Skeletal muscle tissue (tissue), 4 donors: Measurements from ENCODE around the gene ELAVL2. TPM values are rescaled to one million over a fixed set of nuclear protein-coding genes. Genes with fewer than 3 reads are reported as not detected.
A peak's percentile ranks its signal among the peaks of the same experiment; 100 is the strongest.

Experiments used
- H3K27ac ChIP-seq: one replicate; pipeline ENCODE4 v1.7.0; 2013; ENCODE audit warnings: mild to moderate bottlenecking, low read depth, low read length, inconsistent platforms
- H3K27me3 ChIP-seq, 3 donors: one replicate each; pipeline ENCODE4 v1.7.0; 2013; ENCODE audit warnings: low read length in 3 of 3; ENCODE audit not compliant: control insufficient read depth in 3 of 3, insufficient read depth in 3 of 3
- H3K36me3 ChIP-seq, 3 donors: one replicate each; pipeline ENCODE4 v1.7.0; 2013; ENCODE audit warnings: low read length in 3 of 3; ENCODE audit not compliant: control insufficient read depth in 3 of 3, insufficient read depth in 3 of 3
- H3K4me1 ChIP-seq, 3 donors: one replicate each; pipeline ENCODE4 v1.7.0; 2013; ENCODE audit warnings: low read length in 3 of 3, mild to moderate bottlenecking in 3 of 3; ENCODE audit not compliant: control insufficient read depth in 3 of 3, insufficient read depth in 3 of 3
- H3K4me3 ChIP-seq, 3 donors: one replicate each; pipeline ENCODE4 v1.7.0; 2013; ENCODE audit warnings: low read length in 3 of 3
- H3K9ac ChIP-seq, 3 donors: one replicate each; pipeline ENCODE4 v1.7.0; 2013; ENCODE audit warnings: low read length in 3 of 3, mild to moderate bottlenecking in 3 of 3, moderate library complexity in 2 of 3, low read depth in 1 of 3
- H3K9me3 ChIP-seq, 3 donors: one replicate each; pipeline ENCODE4 v1.7.0; 2013; ENCODE audit warnings: low read length in 3 of 3; ENCODE audit not compliant: control insufficient read depth in 3 of 3
- total RNA-seq: library from RNA; depleted of rRNA; stranded (reverse); fragments of >200 nt; gene quantifications from one replicate; pipeline ENCODE4 v1.2.3, GENCODE V29; 2014
- donor health status: Osteomylitis.

The ELAVL2 gene
- total RNA-seq, 1 donor from 2014 or later: 3.1 TPM

DNA sequence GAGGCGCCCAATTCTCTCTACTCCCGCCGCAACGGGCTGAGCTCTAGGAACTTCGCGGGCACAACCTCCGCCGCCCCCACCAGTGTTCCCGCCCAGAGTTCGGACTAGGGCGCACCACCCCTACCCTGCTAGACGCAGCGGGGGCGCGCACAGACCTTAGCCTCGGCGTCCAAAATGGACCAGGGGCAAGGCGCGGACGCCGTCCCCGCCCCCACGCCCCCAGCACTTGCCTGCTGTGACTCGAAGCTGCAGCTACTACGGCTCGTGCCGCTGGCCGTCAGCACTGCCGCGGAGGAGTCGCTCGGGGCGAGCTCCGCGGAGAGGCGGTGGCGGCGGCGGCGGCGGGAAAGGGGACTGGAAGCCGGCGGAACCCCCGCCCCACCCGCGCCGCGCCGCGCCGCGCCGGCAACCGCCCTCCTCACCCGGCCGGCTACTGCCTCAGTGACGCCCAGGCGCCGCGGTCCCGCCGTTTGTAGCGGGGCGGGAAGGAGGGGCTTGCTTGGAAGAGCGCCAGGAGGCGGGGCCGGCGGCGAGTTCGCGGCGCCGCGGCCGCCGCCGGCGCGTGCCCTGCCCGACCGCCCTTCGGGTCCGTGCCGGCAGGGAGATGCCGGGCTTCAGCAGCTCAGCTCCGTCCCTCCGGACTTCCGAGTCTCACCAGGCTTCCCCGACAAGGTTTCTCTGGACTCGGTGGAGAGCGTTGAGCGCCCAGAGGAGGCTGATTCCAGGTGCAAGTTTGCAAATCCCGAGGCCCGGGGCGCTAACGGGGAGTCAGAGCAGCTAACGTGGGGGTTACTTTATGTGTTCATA lies 4.5 kb downstream of the ELAVL2 start:
- peak overlapping the region; percentile 6 to 52 (median 49) for H3K4me3 ChIP-seq
- peaks cover 15 to 31% (median 18%) of the 10 kb centered on the region in 3 donors for H3K4me1 ChIP-seq
- H3K36me3 ChIP-seq: no peaks in the 10 kb centered on the region
- no peak overlapping the region for H3K9ac ChIP-seq
- no peak overlapping the region for H3K27ac ChIP-seq
- H3K27me3 ChIP-seq: peaks cover 59 to 67% (median 65%) of the 10 kb centered on the region in 3 donors
- H3K9me3 ChIP-seq: no peaks in the 10 kb centered on the region

DNA sequence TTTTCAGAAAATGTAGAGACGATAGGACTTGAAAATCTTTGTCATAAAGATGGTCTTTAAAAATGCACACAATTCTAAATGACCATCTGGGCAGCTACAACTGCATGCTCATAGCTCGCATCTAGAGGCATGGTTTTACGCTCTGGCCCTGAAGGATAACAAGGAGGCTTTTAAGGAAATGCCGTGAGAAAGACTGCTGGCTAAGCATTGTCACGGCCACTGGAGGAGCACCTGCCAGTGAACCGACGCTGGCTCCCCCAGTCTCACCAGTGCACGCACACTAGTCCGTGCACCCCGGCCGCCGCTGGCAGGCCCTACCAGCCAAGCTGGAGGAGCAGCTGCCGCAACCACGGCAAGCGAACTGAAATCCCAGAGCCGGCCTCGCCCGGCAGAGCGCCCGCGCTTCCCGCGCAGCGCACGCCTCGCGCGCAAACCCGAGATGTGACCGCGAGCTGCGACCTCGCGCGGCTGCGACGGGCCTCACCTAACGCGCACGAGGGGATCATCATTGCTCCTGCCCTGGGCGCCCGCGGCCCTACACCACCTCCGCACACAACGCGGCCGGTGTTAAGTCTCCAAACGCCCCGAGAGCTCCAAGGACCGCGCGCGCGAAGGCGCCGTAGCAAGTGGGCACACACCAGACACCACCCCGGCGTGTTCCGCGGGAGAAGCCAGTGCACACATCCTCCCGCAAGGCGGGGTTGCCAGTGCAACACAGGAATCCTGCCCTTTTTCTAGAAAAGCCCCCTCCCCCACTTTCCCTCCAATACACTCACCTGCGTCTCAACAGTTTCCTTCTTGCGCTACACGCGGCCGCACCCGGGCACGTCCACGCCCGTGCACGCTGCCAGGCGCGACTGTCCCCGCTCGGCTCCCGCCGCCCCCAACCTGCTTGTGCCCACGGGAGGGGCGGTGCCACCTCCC lies 5.3 kb downstream of the ELAVL2 start:
- Histone ChIP-seq H3K9me3 (no peaks in the 10 kb centered on the region), H3K4me3 (peak overlapping the region; percentile 10 to 52 (median 49)), H3K27me3 (peaks cover 57 to 67% (median 59%) of the 10 kb centered on the region in 3 donors), H3K4me1 (peaks cover 12 to 27% (median 13%) of the 10 kb centered on the region in 3 donors), H3K27ac (no peak overlapping the region), H3K9ac (no peak overlapping the region), H3K36me3 (no peaks in the 10 kb centered on the region)

DNA sequence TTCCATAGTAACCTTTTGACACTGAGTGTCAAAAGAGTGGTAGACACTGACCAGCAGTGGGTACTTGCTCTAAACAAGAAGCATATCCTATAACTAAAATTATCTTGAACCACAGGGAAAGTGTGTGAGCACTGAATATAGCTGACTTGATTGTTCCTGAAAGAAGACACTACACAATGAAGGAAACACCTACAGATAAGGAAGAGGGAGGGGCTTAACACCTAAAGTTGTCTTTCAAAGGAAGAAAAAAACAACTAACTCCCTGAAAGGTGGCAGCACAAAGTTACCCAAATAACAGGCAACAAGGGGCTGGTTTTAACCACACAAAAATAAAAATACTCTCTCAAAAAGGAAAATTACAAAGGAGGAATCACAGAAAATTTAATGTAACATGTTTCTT lies 6.6 kb downstream of the ELAVL2 start:
- Histone ChIP-seq H3K4me3 (no peak overlapping the region), H3K9me3 (no peaks in the 10 kb centered on the region), H3K27me3 (peaks cover 45 to 55% (median 48%) of the 10 kb centered on the region in 3 donors), H3K27ac (no peak overlapping the region), H3K36me3 (no peaks in the 10 kb centered on the region), H3K9ac (no peak overlapping the region), H3K4me1 (peaks cover 6 to 18% (median 10%) of the 10 kb centered on the region in 3 donors)

DNA sequence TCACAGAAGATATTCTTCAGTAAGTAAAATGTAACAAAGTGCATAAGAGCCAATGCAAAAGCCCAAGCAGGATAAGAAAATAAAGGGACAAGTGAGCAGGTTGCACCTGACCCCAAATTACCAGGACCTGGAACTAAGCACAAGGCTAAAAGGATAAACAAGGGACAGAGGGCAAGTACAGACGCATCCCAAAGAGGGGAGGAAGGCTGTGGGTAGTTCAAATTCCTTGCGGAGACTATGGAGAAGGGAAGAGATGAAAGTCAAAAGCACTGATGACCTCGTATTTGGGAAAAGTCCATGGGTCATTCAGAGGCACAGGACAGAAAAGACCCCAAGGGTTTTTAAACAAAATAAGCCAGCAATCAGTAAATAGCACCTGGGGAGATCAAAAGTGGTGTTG lies 11.8 kb downstream of the ELAVL2 start:
- Histone ChIP-seq H3K4me1 (no peaks in the 10 kb centered on the region), H3K4me3 (no peak overlapping the region), H3K27me3 (peaks cover 2 to 8% (median 3%) of the 10 kb centered on the region in 3 donors), H3K27ac (no peak overlapping the region), H3K9me3 (no peaks in the 10 kb centered on the region), H3K9ac (no peak overlapping the region), H3K36me3 (no peaks in the 10 kb centered on the region)

DNA sequence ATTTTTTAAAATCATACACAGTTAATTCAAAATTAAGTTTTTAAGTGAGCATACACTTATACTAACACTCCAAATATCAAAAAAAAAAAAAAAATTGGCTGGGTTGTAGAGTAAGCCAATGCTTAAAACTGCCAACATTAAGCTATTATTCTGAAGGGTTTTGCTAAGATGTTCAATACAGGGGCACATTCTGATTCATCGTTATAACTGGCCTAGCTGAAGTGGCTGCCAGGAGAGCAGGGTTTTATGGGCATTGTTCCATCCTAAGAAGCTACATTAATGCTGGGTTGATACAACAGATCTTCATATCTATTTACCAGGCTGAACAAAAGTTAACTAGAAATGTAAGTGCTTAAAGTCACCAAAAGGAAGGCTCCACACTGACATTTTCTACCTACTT lies 13.4 kb downstream of the ELAVL2 start:
- Histone ChIP-seq H3K9me3 (no peaks in the 10 kb centered on the region), H3K27me3 (peaks cover 0 to 3% (median 0%) of the 10 kb centered on the region in 3 donors), H3K4me1 (no peaks in the 10 kb centered on the region), H3K9ac (no peak overlapping the region), H3K27ac (no peak overlapping the region), H3K36me3 (no peaks in the 10 kb centered on the region), H3K4me3 (no peak overlapping the region)

DNA sequence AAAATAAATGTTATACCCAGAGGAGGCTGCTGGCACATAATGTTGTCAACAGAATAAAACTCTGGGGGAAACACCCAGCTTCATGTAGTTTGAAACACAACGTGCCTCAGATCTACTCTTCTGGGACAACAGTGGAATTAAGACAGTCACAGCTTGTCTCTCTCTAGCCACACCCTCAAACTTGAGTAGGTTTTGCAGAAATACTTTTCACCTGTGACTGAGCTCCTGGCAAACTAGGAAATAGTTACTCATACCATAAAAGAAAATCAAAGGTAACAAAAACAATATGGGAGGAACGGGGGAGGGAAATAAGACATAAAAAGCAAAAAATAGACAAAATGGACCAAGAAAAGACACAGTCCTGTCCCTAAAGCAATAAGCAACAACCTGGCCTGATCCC lies 14.4 kb downstream of the ELAVL2 start:
- Histone ChIP-seq H3K9me3 (no peaks in the 10 kb centered on the region), H3K27me3 (no peaks in the 10 kb centered on the region), H3K9ac (no peak overlapping the region), H3K27ac (no peak overlapping the region), H3K36me3 (no peaks in the 10 kb centered on the region), H3K4me3 (no peak overlapping the region), H3K4me1 (no peaks in the 10 kb centered on the region)

DNA sequence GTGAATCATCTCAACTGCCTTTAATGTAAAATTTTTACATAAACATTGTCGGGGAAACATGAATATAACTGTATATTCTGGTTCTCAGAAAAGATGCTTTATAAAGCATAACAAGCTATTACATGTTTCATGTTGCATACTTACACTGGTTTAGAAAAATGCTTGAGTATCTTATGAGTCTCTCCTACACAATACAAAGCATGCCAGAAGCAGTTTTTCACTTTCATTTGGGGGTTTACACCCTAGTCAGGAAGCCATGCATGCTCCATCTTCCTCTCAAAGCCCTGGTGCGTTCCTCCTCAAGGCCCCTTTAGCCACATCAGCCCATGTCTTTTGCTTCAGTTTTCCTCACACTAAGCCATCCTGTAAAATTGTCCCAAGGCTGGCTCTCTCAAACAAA lies 22.8 kb downstream of the ELAVL2 start:
- Histone ChIP-seq H3K9me3 (no peaks in the 10 kb centered on the region), H3K4me3 (no peak overlapping the region), H3K27me3 (no peaks in the 10 kb centered on the region), H3K27ac (no peak overlapping the region), H3K9ac (no peak overlapping the region), H3K4me1 (no peaks in the 10 kb centered on the region), H3K36me3 (no peaks in the 10 kb centered on the region)

DNA sequence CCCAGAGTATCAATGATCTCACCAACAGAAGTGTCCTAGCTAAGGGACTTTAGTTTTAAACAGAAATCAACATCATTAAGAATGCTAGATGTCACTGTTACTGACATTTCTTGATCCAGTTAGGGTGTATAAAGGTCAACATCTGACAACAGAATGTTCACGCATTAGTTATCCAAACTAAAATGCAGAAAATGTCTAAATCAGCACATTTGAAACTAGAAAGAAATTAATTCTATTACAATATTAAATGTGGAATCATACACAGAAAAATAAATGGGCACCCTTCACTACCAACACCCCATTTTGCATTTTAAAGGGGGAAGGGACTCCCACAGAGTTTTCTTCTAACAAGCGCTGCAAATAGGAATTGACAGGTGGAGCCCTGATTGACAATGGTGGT lies 24.5 kb downstream of the ELAVL2 start:
- no peaks in the 10 kb centered on the region for H3K27me3 ChIP-seq
- no peaks in the 10 kb centered on the region for H3K4me1 ChIP-seq
- H3K9ac ChIP-seq: no peak overlapping the region
- H3K36me3 ChIP-seq: no peaks in the 10 kb centered on the region
- H3K9me3 ChIP-seq: no peaks in the 10 kb centered on the region
- H3K27ac ChIP-seq: no peak overlapping the region
- H3K4me3 ChIP-seq: no peak overlapping the region

DNA sequence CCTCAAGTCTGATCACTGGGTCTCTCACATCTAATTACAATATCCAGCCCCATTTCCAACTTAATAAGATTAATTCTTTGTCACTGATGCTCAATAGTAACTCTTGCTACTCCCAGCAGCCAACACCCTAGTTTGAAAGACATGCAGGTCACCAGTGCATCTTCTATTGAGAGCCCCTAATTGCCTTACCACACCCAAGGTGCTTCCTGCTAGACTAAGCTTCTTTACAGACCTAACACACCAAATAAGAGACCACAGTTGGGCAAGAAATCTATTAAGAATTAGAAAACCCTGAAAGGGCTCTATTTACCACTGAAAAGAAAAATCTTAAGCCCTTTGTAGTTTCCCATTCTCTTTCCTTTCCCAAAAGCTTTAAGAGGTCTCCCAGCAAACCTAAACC lies 26.5 kb downstream of the ELAVL2 start:
- Histone ChIP-seq H3K27ac (no peak overlapping the region), H3K4me3 (no peak overlapping the region), H3K4me1 (no peaks in the 10 kb centered on the region), H3K36me3 (no peaks in the 10 kb centered on the region), H3K27me3 (no peaks in the 10 kb centered on the region), H3K9me3 (no peaks in the 10 kb centered on the region), H3K9ac (no peak overlapping the region)

DNA sequence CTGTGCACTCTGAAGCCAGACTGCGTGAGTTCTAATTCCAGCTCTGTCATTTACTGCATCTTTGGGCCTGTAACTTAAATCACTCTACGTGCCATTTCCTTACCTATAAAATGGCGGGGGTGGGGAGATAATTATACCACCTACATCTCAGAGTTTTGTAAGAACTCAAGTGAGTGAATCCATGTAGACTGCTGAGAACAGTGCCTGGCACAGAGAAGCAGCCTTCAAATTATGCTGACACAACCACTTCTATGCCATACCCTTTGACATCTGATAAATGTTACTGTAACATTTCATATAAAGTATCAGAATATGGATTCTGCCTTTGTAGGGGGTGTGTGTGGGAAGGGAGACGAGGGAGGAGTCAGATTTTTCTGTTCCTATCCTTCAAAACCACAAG lies 27.7 kb downstream of the ELAVL2 start:
- Histone ChIP-seq H3K36me3 (no peaks in the 10 kb centered on the region), H3K9ac (no peak overlapping the region), H3K9me3 (no peaks in the 10 kb centered on the region), H3K27me3 (no peaks in the 10 kb centered on the region), H3K4me3 (no peak overlapping the region), H3K27ac (no peak overlapping the region), H3K4me1 (no peaks in the 10 kb centered on the region)
